OCI-LY7 (cell line): ENCODE data around the gene BOLA3. TPM values are rescaled to one million over a fixed set of nuclear protein-coding genes. Genes with fewer than 3 reads are reported as not detected.

Experiments
- BruUV-seq: library from RNA; stranded (reverse); fragments of 400-500 nt; replicated peaks from 2 replicates; lab custom pipeline; 2021; lab: Mats Ljungman, UMichigan
- CTCF ChIA-PET: fragments of 300-600 bp; sonication (Branson Sonifier 250); formaldehyde crosslinking; loops from one replicate; lab custom pipeline; 2022; ENCODE audit warnings: antibody characterized with exemption; ENCODE audit not compliant: unreplicated experiment; lab: Charles Lee
- POLR2A ChIA-PET: fragments of 300-600 bp; sonication (Branson Sonifier 250); formaldehyde crosslinking; loops from one replicate; lab custom pipeline; 2022; ENCODE audit warnings: antibody characterized with exemption; lab: Charles Lee
- DNase-seq: peaks from one replicate; pipeline ENCODE4 v3.0.0-alpha.2; 2015; ENCODE audit warnings: low spot score
- H2AFZ ChIP-seq: fragments of 200-600 bp; sonication (generic), shearing (Covaris generic); 2 replicates; pipeline ENCODE4 v1.6.1; 2014; ENCODE audit warnings: mild to moderate bottlenecking, antibody characterized with exemption, low read length, moderate library complexity
- H3K27ac ChIP-seq: fragments of 200-600 bp; sonication (generic); 2 replicates; pipeline ENCODE4 v1.5.1; 2014; ENCODE audit warnings: mixed run types, low read depth, mild to moderate bottlenecking, moderate library complexity, low read length, inconsistent platforms; ENCODE audit not compliant: poor library complexity, severe bottlenecking
- H3K36me3 ChIP-seq: fragments of 200-600 bp; sonication (generic); 2 replicates; pipeline ENCODE4 v1.6.1; 2014; ENCODE audit warnings: mild to moderate bottlenecking, antibody characterized with exemption, low read length, moderate library complexity, mixed read lengths; ENCODE audit not compliant: insufficient read depth
- H3K4me1 ChIP-seq: fragments of 200-600 bp; sonication (generic); 2 replicates; pipeline ENCODE4 v1.5.1; 2014; ENCODE audit warnings: mild to moderate bottlenecking, low read length; ENCODE audit not compliant: insufficient read depth, poor library complexity, severe bottlenecking
- H3K4me2 ChIP-seq: fragments of 200-600 bp; sonication (generic); 2 replicates; pipeline ENCODE4 v1.6.1; 2014; ENCODE audit warnings: mild to moderate bottlenecking, low read length
- H3K4me3 ChIP-seq: fragments of 200-600 bp; sonication (generic); 2 replicates; pipeline ENCODE4 v1.5.1; 2014; ENCODE audit warnings: mild to moderate bottlenecking, low read depth, low read length; ENCODE audit not compliant: poor library complexity, severe bottlenecking
- H3K79me2 ChIP-seq: fragments of 200-600 bp; sonication (generic); 2 replicates; pipeline ENCODE4 v1.6.1; 2016; ENCODE audit warnings: low read depth, mild to moderate bottlenecking, low read length, moderate library complexity, mixed read lengths; ENCODE audit not compliant: insufficient read depth
- H3K9me2 ChIP-seq: fragments of 200-600 bp; sonication (generic); 2 replicates; pipeline ENCODE4 v1.6.1; 2016; ENCODE audit warnings: mild to moderate bottlenecking, low read length, mixed read lengths; ENCODE audit not compliant: insufficient read depth
- H3K9me3 ChIP-seq: fragments of 200-600 bp; sonication (generic); 2 replicates; pipeline ENCODE4 v1.6.1; 2014; ENCODE audit warnings: mild to moderate bottlenecking, mixed run types, low read length, mixed read lengths
- H4K20me1 ChIP-seq: fragments of 200-600 bp; sonication (generic); 2 replicates; pipeline ENCODE4 v1.6.1; 2014; ENCODE audit warnings: mild to moderate bottlenecking, antibody characterized with exemption, low read length, moderate library complexity, mixed read lengths; ENCODE audit not compliant: insufficient read depth
- EZH2phosphoT487 ChIP-seq: fragments of 200-600 bp; sonication (generic); IDR thresholded peaks from 2 replicates; pipeline ENCODE4 v1.6.1; 2018; ENCODE audit warnings: low read depth, borderline replicate concordance, mild to moderate bottlenecking, mixed run types, antibody characterized with exemption, low read length, moderate library complexity, mixed read lengths
- intact Hi-C: fragments of 100-400 bp; cut with micrococcal nuclease; formaldehyde crosslinking; loops from one replicate; pipeline ENCODE4 v1.10.0; 2022; ENCODE audit not compliant: unreplicated experiment
- total RNA-seq, 2 experiments: library from RNA; depleted of rRNA in 1 of 2; stranded (reverse); fragments of >200 nt in 1 of 2; shearing (Covaris generic) in 1 of 2; gene quantifications; 2 replicates each; pipeline ENCODE4 v1.2.3, GENCODE V29; 2014 to 2022
- TF ChIP-seq, protein P1 (sequence below): fragments of 200-600 bp; sonication (generic); conservative IDR thresholded peaks from 2 replicates; pipeline ENCODE4 v1.5.1; 2014; ENCODE audit warnings: mild to moderate bottlenecking, antibody characterized with exemption, low read length, moderate library complexity, mixed read lengths

Gene BOLA3
- total RNA-seq, 2 experiments from 2014 or later = 33.6 to 53.3 TPM

DNA sequence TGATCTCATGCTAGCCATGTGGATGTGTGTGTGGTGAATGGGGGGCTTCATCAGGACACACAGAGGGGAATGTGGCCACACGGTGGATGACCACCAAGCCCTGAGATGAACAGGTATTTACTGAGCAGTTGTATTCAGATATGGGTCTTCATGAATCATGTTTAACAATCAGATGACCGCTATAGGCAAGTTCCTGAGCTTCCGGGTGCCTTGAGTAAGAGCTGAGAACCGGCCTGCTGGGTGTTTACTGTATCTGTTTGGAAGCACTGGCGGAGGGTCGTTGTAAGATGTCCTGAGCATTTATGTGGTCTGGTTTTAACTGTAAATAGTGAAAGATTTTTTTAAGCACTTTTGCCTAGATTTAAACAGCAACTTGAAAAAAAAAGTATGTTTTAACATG, 43.9 kb downstream of the BOLA3 start:
- H4K20me1 ChIP-seq = no peaks in the 10 kb centered on the region
- peaks cover 44% of the 10 kb centered on the region for H3K36me3 ChIP-seq
- ChIA-PET CTCF (no interaction called here), POLR2A (interaction anchor here (0.7 to 1.9 kb wide), 2 partner anchors 9 to 275 kb away, joined by 4 to 6 read pairs; partner anchors contain the start of gene STAMBP)
- no peak overlapping the region for H2AFZ ChIP-seq
- BruUV-seq = TSS peak; percentile 18
- no peak overlapping the region for H3K4me2 ChIP-seq
- H3K4me1 ChIP-seq = no peaks in the 10 kb centered on the region
- TF ChIP-seq EZH2phosphoT487 = no peak
- TF ChIP-seq, protein P1, sequence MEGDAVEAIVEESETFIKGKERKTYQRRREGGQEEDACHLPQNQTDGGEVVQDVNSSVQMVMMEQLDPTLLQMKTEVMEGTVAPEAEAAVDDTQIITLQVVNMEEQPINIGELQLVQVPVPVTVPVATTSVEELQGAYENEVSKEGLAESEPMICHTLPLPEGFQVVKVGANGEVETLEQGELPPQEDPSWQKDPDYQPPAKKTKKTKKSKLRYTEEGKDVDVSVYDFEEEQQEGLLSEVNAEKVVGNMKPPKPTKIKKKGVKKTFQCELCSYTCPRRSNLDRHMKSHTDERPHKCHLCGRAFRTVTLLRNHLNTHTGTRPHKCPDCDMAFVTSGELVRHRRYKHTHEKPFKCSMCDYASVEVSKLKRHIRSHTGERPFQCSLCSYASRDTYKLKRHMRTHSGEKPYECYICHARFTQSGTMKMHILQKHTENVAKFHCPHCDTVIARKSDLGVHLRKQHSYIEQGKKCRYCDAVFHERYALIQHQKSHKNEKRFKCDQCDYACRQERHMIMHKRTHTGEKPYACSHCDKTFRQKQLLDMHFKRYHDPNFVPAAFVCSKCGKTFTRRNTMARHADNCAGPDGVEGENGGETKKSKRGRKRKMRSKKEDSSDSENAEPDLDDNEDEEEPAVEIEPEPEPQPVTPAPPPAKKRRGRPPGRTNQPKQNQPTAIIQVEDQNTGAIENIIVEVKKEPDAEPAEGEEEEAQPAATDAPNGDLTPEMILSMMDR = no peak
- no peak for DNase-seq
- no peaks in the 10 kb centered on the region for H3K79me2 ChIP-seq
- no peaks in the 10 kb centered on the region for H3K9me3 ChIP-seq
- intact Hi-C loops = no loop called here
- no peaks in the 10 kb centered on the region for H3K9me2 ChIP-seq
- H3K27ac ChIP-seq = no peak overlapping the region
- H3K4me3 ChIP-seq = no peak overlapping the region

DNA sequence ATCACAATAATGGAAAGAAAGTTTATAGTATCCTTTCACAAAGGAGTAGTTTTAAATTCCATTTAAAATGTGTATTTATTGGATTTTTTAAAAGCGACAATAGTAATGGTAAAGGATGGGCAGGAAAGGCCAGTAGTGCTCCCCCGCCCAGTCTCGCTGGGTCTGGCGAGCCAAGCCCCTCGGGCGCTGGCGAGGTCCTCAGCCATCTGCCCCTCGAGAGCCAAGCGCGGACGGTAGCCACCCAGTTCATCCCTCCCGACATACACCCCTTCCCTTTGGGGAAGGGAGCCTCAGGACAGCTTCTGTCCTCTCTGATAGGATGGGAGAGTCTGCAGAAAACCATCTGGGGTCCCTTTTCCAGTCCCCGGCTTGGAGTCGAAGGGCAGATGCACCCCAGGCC, 45.2 kb downstream of the BOLA3 start:
- no peaks in the 10 kb centered on the region for H3K79me2 ChIP-seq

More for the DNA sequence above, 45.2 kb downstream of the BOLA3 start:
- TF ChIP-seq, protein P1 = no peak
- no peak for TF ChIP-seq EZH2phosphoT487
- H2AFZ ChIP-seq = no peak overlapping the region
- no peak for DNase-seq
- BruUV-seq = no TSS peak
- no peak overlapping the region for H3K27ac ChIP-seq
- intact Hi-C loops = no loop called here
- ChIA-PET CTCF (no interaction called here), POLR2A (interaction anchor here (1.9 kb wide), 1 partner anchor 274 kb away, joined by 6 read pairs; the partner anchor contains the start of gene STAMBP)
- no peaks in the 10 kb centered on the region for H3K9me3 ChIP-seq
- H4K20me1 ChIP-seq = no peaks in the 10 kb centered on the region
- no peak overlapping the region for H3K4me2 ChIP-seq
- H3K4me3 ChIP-seq = no peak overlapping the region
- no peaks in the 10 kb centered on the region for H3K9me2 ChIP-seq
- H3K4me1 ChIP-seq = no peaks in the 10 kb centered on the region
- peaks cover 45% of the 10 kb centered on the region for H3K36me3 ChIP-seq
